IPS-NIHi7 (cell line): ENCODE measurements around the gene PCDHB5.
A peak's percentile ranks its signal among the peaks of the same experiment; 100 is the strongest.
"Not testable (repeated sequence)": the region's sequence is repeated elsewhere in the genome, so short reads cannot be mapped to it uniquely, and the experiment has no call there.

Experiments used
- DNase-seq: peaks from one replicate; pipeline ENCODE4 v3.0.0; 2012; ENCODE audit warnings: mixed read lengths; ENCODE audit errors: extremely low spot score

PCDHB5 gene

GRCh38 chr5:141152096-141152495 lies 17.1 kb downstream of the PCDHB5 start:
- DNase-seq: not testable (repeated sequence)

- peak; percentile 58 for DNase-seq
These were observed 20.8 kb downstream of the PCDHB5 start for GRCh38 chr5:141155540-141156374.

GRCh38 chr5:141157356-141157755 lies 22.4 kb downstream of the PCDHB5 start:
- DNase-seq: not testable (repeated sequence)

- not testable (repeated sequence) for DNase-seq
These were observed 22.9 kb downstream of the PCDHB5 start for GRCh38 chr5:141157901-141158300.

GRCh38 chr5:141172381-141173204 lies 37.6 kb downstream of the PCDHB5 start, which contains the start of gene PCDHB7:
TSS of gene PCDHB7 (plus strand) at chr5:141172644. CDS start at chr5:141172836, 192 bp downstream.
- DNase-seq: peak; percentile 48

- not testable (repeated sequence) for DNase-seq
These were observed 39.5 kb downstream of the PCDHB5 start for GRCh38 chr5:141174291-141175104.

- DNase-seq: no peak
These were observed 40.9 kb downstream of the PCDHB5 start for GRCh38 chr5:141175933-141176332.

GRCh38 chr5:141177577-141178191 lies 42.7 kb downstream of the PCDHB5 start, which contains the start of gene PCDHB8:
TSS of gene PCDHB8 (plus strand) at chr5:141177790. CDS start at chr5:141178035, 245 bp downstream.
- not testable (repeated sequence) for DNase-seq

- not testable (repeated sequence) for DNase-seq
These were observed 44.4 kb downstream of the PCDHB5 start for GRCh38 chr5:141179371-141179770.

GRCh38 chr5:141179876-141180275 lies 44.9 kb downstream of the PCDHB5 start:
- not testable (repeated sequence) for DNase-seq

GRCh38 chr5:141180313-141180712 lies 45.3 kb downstream of the PCDHB5 start:
- no peak for DNase-seq

GRCh38 chr5:141182248-141182647 lies 47.2 kb downstream of the PCDHB5 start, which contains the start of gene PCDHB16:
TSS of gene PCDHB16 (plus strand) at chr5:141182387. CDS start at chr5:141182560, 173 bp downstream.
- DNase-seq: peak; percentile 62

GRCh38 chr5:141184117-141184855 lies 49.3 kb downstream of the PCDHB5 start:
- DNase-seq: not testable (repeated sequence)

GRCh38 chr5:141186897-141187512 lies 52.0 kb downstream of the PCDHB5 start, which contains the start of gene PCDHB9:
TSS of gene PCDHB9 (plus strand) at chr5:141187161. CDS start at chr5:141187319, 158 bp downstream.
- peak; percentile 69 for DNase-seq
